GM21360 (cell line): ENCODE results near the gene GSE1.

Experiments used
- ATAC-seq: cut with Tn5 transposase; IDR thresholded peaks from one replicate; pipeline ENCODE4 v1.9.1; 2021; ENCODE audit warnings: mild to moderate bottlenecking, moderate library complexity; ENCODE audit not compliant: unreplicated experiment

GSE1 gene

GRCh38 chr16:85605051-85605911 is 7.8 kb upstream of the GSE1 start:
- ATAC-seq, result no peak

DNA sequence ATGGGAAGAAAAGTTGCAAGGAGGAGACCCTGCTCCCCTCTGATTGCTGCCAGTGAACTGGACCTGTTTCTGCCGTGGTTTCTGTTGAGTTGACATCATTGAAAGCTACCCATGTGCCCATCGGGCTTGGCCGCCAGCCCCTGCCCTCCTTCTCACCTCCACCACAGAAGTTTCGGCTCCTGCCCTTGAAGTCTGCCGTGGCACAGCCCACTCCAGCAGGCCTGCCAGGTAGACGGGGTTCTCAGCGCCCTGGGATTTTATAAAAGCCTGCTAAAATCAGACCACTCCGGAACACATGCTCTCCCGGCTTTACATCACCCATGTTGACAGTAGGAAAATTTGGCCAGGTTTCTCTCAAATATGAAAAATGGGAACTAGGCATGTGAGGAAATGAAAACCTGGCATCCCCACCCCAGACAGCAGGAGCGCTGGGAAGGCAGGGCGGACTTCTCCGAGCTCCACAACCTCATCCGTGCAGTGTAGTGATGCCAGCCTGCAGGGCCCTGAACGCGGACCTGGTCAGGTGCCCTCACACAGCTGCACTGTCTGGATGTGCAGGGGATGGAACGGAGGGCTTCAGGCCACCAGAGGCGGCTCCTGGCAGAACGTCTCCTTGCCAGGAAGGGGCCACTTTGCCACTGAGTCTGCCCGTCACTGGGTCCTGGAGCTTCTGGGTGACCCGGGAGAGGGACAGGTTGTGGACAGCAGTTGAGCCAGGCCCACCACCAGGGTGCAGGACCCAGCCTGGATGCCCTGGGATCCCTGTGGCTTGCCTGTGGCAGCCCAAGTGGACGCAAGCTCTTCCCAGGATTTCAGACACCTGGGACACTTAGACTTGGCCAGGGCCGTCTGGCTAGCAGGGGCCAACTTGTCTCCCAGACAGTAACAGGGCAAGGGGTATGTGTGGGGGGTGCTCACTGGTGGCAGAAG is 6.9 kb upstream of the GSE1 start:
- ATAC-seq, result no peak

- ATAC-seq, result no peak
These were observed 6.2 kb upstream of the GSE1 start for GRCh38 chr16:85606904-85607303.

GRCh38 chr16:85607321-85607765 is 5.8 kb upstream of the GSE1 start:
- ATAC-seq, result no peak

GRCh38 chr16:85607796-85608514 is 5.2 kb upstream of the GSE1 start:
- no peak for ATAC-seq

DNA sequence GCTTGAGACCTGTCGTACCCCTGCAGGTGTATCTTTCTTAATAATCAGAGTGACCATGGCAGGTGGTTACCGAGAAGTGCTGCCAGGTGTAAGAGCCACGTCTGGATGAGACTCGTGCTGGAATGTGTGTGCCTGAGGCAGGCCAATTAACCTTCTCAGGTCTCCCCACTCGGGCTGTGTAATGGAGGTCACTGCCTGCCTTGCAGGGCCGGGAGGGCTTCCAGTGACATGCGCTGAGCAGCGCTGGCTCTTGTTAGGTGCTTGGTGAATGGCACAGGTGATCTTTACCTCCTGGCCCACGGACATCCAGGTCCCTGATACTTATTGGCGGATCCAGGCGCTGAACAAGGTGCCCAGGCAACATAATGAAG is 4.6 kb upstream of the GSE1 start:
- ATAC-seq, result no peak

GRCh38 chr16:85608887-85609286 is 4.2 kb upstream of the GSE1 start:
- no peak for ATAC-seq

GRCh38 chr16:85609539-85609938 is 3.6 kb upstream of the GSE1 start:
- no peak for ATAC-seq

DNA sequence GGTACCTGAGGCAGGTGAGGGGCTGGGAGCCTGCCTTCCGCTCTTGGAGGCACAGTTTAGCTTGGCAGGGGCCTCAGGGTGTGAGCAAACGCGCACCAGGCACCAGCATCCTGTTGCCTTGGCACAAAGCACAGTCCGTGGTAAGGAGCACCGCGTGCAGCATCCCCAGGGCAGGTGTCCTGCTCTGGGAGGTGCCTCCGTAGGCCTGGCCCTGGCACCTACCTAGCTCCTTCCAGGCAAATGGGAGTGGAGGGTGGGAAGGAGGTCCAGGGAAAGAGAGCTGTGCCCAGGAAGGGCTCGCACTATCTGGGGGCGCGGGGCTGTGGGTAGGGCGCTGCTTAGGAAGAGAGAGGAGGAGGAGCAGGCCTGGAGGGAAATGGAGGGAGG is 3.1 kb upstream of the GSE1 start:
- no peak for ATAC-seq

GRCh38 chr16:85610446-85611193 is 2.5 kb upstream of the GSE1 start:
- peak; percentile 37 for ATAC-seq

GRCh38 chr16:85611194-85611443 is 2.0 kb upstream of the GSE1 start:
- no peak for ATAC-seq

DNA sequence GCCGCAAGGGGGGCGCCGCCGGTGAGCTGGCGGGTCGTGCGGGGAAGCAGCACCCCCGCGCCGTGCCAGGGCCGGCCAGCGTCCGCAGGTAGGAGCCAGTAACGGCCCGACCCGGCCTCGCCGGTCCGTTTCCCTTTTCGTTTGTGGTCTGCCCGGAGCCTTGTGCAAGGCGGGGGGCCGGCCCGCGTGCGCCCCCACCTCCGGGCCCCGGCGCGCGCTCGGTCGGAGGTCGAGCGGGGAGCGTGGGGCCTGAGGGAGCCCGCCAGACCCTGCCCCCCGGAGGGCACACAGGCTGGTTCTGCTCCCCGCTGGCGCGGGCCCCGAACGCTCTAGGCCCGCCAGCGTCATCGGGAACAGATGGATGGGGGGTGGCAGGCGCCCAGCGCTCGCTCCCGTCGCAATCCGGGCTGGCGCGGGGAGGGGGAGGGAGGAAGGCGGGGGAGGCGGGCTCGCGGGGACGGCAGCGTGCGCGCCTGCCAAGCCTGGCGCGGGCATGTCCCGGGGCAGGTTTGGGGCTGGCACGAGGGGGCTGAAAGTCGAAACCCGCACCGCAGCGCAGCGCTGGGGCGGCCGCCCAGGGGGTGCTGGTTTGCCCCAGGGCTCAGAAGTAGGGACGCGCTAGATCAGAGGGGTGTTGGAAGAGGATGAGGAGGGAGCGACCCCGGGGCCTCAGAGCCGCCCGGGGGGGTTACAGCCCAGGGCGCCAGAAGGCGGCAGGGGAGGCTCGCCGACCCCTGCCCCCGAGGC is 1.5 kb upstream of the GSE1 start:
- ATAC-seq, result no peak

DNA sequence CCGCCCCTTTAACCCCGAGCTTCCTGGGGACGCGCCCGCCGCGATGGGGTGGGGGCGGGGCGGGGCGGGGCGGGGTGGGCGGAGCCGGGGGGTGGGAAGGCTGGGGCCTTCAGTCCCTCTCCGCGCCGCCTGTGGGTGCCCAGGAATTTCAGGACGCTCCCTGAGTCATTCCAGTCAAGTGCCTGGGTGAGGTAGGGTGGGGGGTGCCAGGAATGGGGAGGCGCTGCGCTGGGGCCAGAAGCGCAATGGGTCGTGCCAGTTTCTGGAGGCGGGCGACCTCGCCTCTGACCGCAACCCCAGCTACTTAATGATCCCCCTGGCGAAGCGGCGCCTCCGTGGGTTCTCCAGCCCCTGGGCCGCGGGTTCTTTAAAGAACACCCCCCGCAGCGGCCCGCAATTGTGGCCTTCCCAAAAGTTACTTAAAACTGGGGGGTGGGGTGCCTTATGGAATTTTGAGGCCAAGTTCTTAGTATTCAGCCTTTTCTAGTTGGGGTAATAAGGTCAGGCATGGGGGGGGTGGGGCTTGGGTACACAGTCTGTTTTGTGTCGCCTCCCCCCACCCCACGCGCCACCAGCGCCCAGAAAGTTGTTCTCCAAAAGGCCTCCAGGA is 826 bp upstream of the GSE1 start:
- ATAC-seq, result no peak

- ATAC-seq, result no peak
These were observed 649 bp downstream of the GSE1 start for GRCh38 chr16:85613604-85614337.

DNA sequence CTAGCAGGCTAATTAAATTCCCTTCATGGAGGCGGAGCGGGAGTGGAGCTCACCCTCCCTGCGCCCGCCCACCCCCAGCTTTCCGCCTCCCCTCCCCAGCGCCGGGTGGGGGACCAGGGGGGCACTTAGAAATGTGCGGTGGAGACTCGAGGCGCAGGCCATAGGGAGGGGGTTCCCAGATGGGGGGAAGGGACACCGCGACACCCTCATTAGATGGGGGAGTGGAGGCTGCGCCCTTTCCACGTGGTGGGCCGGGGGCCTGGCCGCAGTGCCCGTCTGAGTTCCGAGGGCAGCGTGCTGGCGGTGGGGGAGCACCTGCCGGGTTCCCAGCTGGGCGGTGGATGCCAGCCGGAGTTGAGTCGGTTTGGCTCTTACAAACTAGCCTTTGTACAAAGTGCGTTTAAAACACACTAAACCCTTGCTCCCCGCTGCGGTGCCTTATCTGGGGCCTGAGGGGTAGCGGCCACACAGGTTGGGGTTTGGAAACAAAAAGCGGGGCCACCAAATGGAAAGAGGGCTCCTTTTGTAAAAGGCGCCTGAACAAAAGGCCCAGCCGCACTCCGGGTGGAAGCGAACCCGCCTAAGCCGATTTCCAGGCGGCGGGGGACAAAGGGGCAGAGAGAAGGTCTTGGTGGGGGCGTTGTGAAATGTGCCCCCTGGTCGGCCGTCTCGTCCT is 1.4 kb downstream of the GSE1 start:
- ATAC-seq, result no peak

DNA sequence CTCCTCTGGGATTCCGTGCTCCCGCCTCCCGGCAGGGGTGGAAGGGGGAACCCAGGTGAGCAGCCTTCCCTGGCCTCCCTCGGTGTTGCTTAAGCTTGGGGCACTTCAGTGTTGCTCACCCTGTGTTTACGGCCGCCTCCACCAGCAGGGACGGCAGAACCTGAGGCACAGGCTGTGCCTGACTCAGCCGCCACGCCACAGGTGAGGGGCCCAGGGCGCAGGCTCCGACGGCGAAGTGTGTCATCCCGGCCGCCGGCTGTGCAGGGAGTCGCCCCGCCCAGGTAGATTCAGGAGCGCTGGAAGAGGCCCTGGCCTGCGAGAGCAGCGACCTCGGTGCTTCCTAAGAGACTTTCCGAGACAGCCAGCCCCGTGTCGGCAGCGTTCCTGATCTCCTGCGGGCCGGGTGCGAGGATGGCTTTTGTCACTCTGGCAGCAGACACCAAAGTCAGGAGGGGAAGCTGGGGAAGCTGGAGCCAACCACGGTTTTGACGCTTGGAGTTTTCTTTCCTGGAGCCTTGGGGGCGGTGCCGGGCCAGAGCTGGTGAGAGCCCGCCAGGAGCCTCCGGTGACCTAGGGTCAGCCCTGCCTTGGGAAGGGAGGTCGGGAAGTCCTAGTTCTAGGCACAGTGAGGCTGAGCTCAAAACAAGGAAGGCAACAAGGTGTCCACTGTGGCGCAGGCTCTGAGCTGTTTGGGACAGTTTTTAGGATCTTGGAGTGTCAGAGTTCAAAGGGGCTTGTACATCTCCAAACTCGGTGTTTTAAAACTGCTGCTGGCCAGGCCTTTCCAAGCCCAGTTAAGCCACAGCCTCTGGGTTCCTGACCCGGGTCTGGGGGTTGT is 2.1 kb downstream of the GSE1 start:
- ATAC-seq, result no peak

- ATAC-seq, result peak; percentile 25
These were observed 2.9 kb downstream of the GSE1 start for GRCh38 chr16:85615852-85616606.
